Measurements from ENCODE around the gene VHLL. TPM values are rescaled to one million over a fixed set of nuclear protein-coding genes. Genes with fewer than 3 reads are reported as not detected.

The VHLL gene
- total RNA-seq, 1 experiment from 2014 or later: not detected

- Mint-ChIP-seq H3K27ac (peak overlapping the region; percentile 44 to 90 (median 65); a peak in 6 of 7 replicates), H3K4me1 (peaks cover 24 to 29% of the 10 kb centered on the region in 2 experiments), H3K36me3 (ENCODE audit: insufficient read depth in 1 of 3, low read depth in 3 of 3) (peaks cover 4 to 11% (median 5%) of the 10 kb centered on the region in 3 experiments; a peak in 6 of 7 replicates), H3K4me3 (peak overlapping the region; percentile 97 to 98), H3K27me3 (ENCODE audit: low read depth) (no peaks in the 10 kb centered on the region; the same call in 1 of the 2 replicates), H3K9me3 (no peaks in the 10 kb centered on the region)
- peak overlapping the region; percentile 31 for H4K5ac ChIP-seq (ENCODE audit: insufficient read length, low read depth, low read length)
- H3K9ac ChIP-seq (ENCODE audit: extremely low read depth, insufficient read length, low read length): peak overlapping the region; percentile 90
- no peak overlapping the region for H3K27ac ChIP-seq (ENCODE audit: insufficient read length, low read depth, low read length)
- H4K20me1 ChIP-seq (ENCODE audit: control insufficient read depth, insufficient read depth, insufficient read length): no peaks in the 10 kb centered on the region
- peaks cover 12% of the 10 kb centered on the region for H3K23me2 ChIP-seq (ENCODE audit: insufficient read length, low read depth, low read length, poor library complexity, severe bottlenecking)
- WGBS (ENCODE audit: extremely low coverage, insufficient read length, low lambda C conversion rate): no CpG with 5 or more reads among the region's 1 CpG
- no peak for TF ChIP-seq CTCF (conservative IDR thresholded peaks at IDR 0.05)
- H3T11ph ChIP-seq (ENCODE audit: low read length): no peak overlapping the region
- H2BK15ac ChIP-seq (ENCODE audit: low read depth, low read length): no peak overlapping the region
- H3K14ac ChIP-seq (ENCODE audit: insufficient read depth, low read length): no peak overlapping the region
- H2BK120ac ChIP-seq (ENCODE audit: low read depth, low read length, poor library complexity, severe bottlenecking): no peak overlapping the region
- no peak overlapping the region for H3K23ac ChIP-seq (ENCODE audit: insufficient read length, low read depth, low read length)
- DNase-seq: no peak
- H3K9me3 ChIP-seq (ENCODE audit: control insufficient read depth, low read depth, low read length): no peaks in the 10 kb centered on the region
- no peak overlapping the region for H2BK20ac ChIP-seq (ENCODE audit: low read depth, low read length, poor library complexity, severe bottlenecking)
- H2BK5ac ChIP-seq (ENCODE audit: insufficient read length, low read length): no peak overlapping the region
- peak overlapping the region; percentile 93 for H3K4me2 ChIP-seq (ENCODE audit: insufficient read depth, insufficient read length, low read length)
- no peak overlapping the region for H2BK12ac ChIP-seq (ENCODE audit: insufficient read length, low read depth, low read length)
- H4K91ac ChIP-seq (ENCODE audit: insufficient read length, low read depth, low read length): no peak overlapping the region
- peaks cover 5% of the 10 kb centered on the region for H3K79me1 ChIP-seq (ENCODE audit: insufficient read depth, low read depth, low read length, poor library complexity, severe bottlenecking)
- H2AK5ac ChIP-seq (ENCODE audit: insufficient read length, low read length): no peak overlapping the region
- no peak overlapping the region for H2AFZ ChIP-seq (ENCODE audit: low read length)
- H3K4ac ChIP-seq (ENCODE audit: low read depth, low read length): no peak overlapping the region
- H3K18ac ChIP-seq (ENCODE audit: insufficient read length, low read depth, low read length): no peak overlapping the region
- peaks cover 22% of the 10 kb centered on the region for H3K79me2 ChIP-seq (ENCODE audit: insufficient read depth, low read length)
- H3K27me3 ChIP-seq (ENCODE audit: insufficient read depth, low read length): no peaks in the 10 kb centered on the region
- H4K8ac ChIP-seq (replicated peaks; ENCODE audit: insufficient read length, low read depth, low read length): no peak overlapping the region
- H3K56ac ChIP-seq (ENCODE audit: insufficient read length, low read depth, low read length): no peak overlapping the region
- H3K4me1 ChIP-seq (ENCODE audit: insufficient read depth, low read length): no peaks in the 10 kb centered on the region
Observed at GRCh38 chr1:156283521-156283920, 15.6 kb downstream of the VHLL start.
